Skin of body (tissue), 2 donors: ENCODE measurements around the gene AGAP1. TPM values are rescaled to one million over a fixed set of nuclear protein-coding genes. Genes with fewer than 3 reads are reported as not detected.

Source experiments
- DNase-seq: peaks from one replicate; lab custom pipeline; 2025; lab: John Stamatoyannopoulos, UW
- total RNA-seq: library from RNA; depleted of rRNA; stranded (reverse); fragments of >200 nt; gene quantifications from one replicate; pipeline ENCODE4 v1.2.3, GENCODE V29; 2014

AGAP1 gene
- total RNA-seq, 1 donor from 2014 or later, result 25.6 TPM

- no peak for DNase-seq
Measured at GRCh38 chr2:235728800-235729556, 235.1 kb downstream of the AGAP1 start.

- no peak for DNase-seq
Measured at GRCh38 chr2:235729557-235729947, 235.7 kb downstream of the AGAP1 start.

GRCh38 chr2:235730115-235730514 is 236.3 kb downstream of the AGAP1 start:
- no peak for DNase-seq

GRCh38 chr2:235733761-235734160 is 239.9 kb downstream of the AGAP1 start:
- DNase-seq, result no peak

DNA sequence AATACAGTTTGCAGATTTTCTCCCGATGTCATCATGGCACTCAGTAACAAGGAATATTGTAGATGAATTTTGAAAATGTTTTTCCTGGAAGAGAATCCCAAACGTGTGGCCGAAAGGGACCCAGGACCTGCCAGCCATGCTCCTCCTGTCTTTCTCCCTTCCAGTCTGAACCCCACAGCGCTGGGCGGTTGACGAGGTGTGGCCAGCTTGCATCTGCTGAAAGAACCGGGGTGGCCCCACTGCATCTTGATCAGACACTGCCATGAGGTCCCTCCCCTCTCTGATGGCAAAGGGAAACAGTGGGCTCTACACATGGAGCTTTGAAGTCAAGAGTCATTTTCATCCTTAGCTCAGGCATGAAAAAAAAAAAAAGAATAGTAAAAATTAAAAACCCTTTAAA is 240.3 kb downstream of the AGAP1 start:
- no peak for DNase-seq

DNA sequence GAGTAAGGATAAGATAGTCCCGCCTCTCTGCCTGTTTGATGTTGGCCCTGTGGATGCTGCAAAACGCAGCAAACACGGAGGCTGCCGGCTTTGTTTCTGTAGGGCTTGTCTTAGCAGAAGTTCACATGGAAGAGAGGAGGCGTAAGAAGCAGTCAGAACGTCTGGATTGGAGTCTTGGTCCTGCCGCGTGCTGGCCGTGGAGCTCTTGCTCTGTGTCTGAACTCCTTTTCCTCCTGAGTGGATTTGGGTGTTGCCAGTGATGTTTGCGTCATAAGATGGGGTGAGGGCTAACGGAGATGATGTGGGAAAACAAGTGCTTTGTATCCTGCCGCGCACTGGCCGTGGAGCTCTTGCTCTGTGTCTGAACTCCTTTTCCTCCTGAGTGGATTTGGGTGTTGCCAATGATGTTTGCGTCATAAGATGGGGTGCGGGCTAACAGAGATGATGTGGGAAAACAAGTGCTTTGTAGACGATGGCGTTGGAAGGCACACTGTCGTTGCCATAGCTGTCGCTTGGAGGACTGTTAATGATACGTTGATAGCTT is 240.9 kb downstream of the AGAP1 start:
- no peak for DNase-seq

GRCh38 chr2:235737396-235737795 is 243.6 kb downstream of the AGAP1 start:
- DNase-seq, result no peak

- DNase-seq, result no peak
Measured at GRCh38 chr2:235737840-235738239, 244.0 kb downstream of the AGAP1 start.

DNA sequence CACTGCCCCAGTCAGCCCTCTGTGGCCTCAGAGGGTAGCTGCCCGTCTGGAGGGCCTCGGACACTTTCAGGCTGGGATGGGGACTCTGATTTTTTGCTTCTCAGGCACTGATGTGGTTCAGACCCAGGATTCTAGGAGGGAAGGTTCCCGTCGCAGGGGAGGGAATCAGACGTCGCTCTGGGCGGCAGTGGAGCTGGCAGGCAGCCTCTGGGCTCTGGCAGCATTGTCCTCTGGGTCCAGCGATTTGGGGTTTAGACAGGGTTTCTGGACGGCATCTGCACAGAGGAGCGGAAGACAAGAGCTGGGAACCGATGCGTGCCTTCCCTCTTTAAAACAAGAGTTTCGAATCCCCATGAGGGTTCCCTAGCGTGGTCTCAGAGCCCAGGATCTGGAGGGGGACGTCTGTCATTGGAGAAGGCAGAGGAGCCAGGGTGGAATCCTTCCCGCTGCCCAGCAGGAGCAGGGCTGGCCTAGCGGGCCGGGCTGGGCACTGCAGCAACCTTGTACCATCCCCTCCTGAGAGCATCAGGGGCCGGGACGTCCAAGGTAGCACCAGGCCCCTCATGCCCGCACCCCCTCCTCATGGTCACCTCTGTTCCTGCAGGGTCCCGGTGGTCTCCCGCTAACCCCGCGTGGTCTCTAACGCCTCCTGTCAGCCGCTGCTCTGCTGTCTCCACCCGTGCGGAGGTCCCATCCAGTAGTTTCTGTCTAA is 246.0 kb downstream of the AGAP1 start:
- no peak for DNase-seq

DNA sequence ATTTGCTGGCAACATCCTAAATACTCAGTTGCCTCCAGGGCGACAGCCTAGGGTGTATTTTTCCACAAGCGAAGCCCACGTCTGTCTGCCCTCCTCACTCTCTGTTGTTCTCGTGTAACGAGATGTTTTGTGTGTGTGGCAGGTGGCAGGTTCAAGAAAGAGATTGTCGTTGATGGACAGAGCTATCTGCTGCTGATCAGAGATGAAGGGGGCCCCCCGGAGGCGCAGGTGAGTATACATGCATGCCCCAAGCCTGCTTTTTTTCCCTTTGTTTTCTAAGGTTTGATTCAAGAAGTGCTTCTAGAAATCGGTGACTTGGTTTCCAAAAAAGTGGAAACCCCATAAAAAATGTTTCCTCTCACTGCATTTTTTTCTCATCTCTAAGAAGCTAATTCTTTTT is 247.0 kb downstream of the AGAP1 start:
- no peak for DNase-seq

- DNase-seq, result no peak
Measured at GRCh38 chr2:235744161-235744560, 250.3 kb downstream of the AGAP1 start.

DNA sequence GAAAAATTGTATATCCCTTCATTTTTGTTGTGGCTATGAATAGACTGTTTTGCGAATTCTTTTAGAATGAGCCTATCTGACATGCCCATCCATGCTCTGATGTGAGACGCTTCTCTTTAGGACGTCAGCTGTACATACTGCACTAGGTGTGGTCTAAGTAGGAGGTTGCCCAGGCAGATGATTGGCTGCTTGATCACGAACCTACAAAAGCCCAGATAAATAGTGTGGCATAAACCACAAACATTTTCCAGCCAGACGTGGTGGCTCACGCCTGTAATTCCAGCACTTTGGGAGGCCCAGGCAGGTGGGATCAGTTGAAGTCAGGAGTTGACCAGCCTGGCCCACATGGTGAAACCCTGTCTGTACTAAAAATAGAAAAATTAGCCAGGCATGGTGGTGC is 251.8 kb downstream of the AGAP1 start:
- DNase-seq, result no peak

DNA sequence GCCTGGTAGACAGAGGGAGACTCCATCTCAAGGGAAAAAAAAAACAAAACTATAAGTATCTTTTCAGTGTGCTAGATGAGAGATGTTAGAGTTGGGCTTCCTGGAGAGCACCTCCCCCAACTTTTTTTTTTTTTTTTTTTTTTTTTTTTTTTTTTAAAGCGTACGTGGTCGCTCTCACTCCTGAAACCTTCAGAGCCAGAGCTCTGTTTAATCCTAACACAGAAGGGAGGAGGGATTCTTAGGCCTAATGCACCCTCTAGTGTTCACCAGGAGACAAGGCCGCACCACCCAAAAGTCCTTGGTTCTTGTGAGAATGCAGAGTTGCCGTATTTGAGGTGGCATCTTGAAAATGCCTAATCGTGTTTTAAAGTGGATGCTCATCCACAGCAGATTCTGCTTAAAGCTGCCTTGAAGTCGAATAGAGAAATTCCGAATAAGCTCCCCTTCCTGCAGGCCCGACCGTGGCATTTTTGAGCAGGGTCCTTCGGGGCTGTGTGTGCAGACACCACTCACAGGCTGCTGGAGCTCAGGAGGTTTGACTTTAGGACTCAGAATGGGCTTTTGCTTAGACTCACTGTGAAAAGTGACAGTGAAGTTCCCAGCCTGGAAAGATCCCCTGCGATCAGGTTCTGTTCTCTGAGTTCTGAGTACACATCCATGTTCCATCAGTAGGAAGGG is 252.6 kb downstream of the AGAP1 start:
- DNase-seq, result peak; percentile 81

GRCh38 chr2:235747001-235747785 is 253.3 kb downstream of the AGAP1 start:
- no peak for DNase-seq

GRCh38 chr2:235747786-235748091 is 253.9 kb downstream of the AGAP1 start:
- DNase-seq, result no peak

GRCh38 chr2:235749121-235749770 is 255.4 kb downstream of the AGAP1 start:
- DNase-seq, result no peak

DNA sequence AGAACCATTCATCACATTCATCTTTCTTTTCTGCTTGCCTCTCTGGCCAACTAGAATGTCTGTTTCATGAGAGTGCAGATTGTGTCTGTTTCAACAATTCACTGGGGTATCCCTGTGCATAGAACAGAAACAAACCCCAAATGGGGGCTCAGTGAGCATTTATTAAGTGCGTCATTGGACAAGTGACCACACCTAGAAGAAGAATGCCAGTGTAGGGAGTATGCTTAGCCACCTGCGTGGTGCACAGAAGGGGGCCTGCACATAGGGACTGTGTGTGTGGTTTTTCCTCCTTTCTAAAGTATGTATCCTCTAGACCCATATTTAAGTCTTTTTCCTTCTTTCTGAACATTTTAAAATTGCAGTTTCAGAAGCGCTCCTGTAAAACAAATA is 255.9 kb downstream of the AGAP1 start:
- no peak for DNase-seq

DNA sequence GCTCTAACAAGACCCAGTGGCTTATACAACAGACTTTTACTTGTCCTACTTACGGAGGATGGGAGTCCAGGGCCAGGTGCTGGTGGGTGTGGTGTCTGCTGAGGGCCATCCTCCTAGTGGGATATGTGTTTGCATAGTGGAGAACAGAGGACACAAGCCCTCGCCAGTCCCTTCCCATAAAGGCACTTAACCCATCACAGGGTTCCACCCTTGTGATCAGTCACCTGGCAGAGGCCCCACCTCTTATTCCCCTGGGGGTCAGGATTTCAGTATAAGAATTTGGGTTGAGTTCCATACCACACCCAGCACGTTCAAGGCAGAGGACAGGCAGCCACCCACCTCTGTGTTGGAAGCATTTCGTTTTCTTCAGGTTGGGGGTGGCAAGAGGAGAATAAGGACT is 259.0 kb downstream of the AGAP1 start:
- DNase-seq, result no peak

DNA sequence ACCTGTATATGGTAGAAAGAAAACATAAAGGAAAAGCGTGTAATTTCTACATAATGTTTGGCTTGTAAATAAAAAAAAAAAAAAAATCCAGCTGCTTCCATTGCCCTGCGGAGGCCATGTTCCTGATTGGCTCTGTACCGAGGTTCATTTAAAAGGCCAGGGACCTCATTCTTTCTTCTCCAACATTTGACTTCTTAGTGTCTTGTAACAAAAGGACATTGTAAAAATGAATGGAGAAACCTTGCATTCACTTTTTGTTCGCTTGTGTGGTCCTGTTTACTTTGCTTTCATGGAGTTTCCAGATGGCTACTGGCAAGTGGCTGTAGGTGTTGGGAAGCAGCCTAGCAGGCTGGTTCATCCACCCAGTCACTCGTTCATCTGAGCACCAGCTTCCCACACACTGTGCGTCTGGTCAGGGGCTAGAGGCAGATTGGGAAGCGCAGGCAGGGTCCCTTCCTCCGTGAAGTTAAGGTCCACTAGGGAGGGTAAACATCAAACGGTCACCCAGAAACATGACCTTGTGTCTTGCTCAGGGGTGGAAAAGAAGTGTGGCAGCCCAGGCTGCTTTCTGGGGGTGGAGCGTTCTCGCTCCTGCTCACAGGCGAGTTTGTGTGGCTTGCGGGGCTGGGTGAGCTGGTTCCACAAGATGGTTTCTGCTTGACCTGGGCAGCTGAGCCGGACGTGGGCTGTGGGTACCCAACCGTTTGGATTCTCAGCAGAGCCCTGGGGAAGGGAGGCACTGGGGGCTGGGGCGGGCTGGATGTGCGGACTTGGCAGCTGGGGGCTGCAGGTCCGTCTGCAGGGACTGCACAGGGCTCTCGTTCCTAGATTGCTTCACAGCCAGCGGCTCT is 260.7 kb downstream of the AGAP1 start:
- no peak for DNase-seq

DNA sequence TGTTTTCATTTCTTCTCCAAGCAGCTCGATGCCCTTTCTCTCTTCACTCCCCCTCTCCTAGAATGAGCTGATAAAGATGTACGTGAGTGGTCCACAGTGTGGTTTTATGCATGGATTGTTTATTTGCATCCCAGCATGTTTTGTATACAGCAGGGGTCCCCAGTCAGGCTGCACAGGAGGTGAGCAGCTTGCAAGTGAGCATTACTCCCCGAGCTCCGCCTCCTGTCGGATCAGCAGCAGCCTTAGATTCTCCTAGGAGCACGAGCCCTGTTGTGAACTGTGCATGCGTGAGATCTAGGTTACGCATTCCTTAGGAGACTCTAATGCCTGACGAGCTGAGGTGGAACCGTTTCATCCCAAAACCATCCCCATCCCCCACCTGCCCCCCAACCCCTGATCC is 262.6 kb downstream of the AGAP1 start:
- DNase-seq, result no peak
